Duodenal mucosa (tissue), 2 donors: ENCODE data around the gene TP53.
"Not testable (repeated sequence)": the region's sequence is repeated elsewhere in the genome, so short reads cannot be mapped to it uniquely, and the experiment has no call there.

Source experiments
- H3K27ac ChIP-seq: one replicate; pipeline ENCODE4 v1.7.0; 2013; ENCODE audit warnings: low read depth, low read length
- H3K27me3 ChIP-seq, 2 donors: one replicate each; pipeline ENCODE4 v1.7.0; 2013; ENCODE audit warnings: low read length in 2 of 2, control low read depth in 1 of 2; ENCODE audit not compliant: insufficient read depth in 2 of 2, control insufficient read depth in 1 of 2
- H3K36me3 ChIP-seq, 2 donors: one replicate each; pipeline ENCODE4 v1.7.0; 2013; ENCODE audit warnings: low read length in 2 of 2, control low read depth in 1 of 2; ENCODE audit not compliant: insufficient read depth in 2 of 2, control insufficient read depth in 1 of 2
- H3K4me1 ChIP-seq, 2 donors: one replicate each; pipeline ENCODE4 v1.7.0; 2013; ENCODE audit warnings: low read length in 2 of 2, control low read depth in 1 of 2; ENCODE audit not compliant: insufficient read depth in 2 of 2, control insufficient read depth in 1 of 2
- H3K4me3 ChIP-seq, 2 donors: one replicate each; pipeline ENCODE4 v1.7.0; 2013; ENCODE audit warnings: low read length in 2 of 2, low read depth in 1 of 2
- H3K9ac ChIP-seq, 2 donors: one replicate each; pipeline ENCODE4 v1.7.0; 2013; ENCODE audit warnings: low read length in 2 of 2, low read depth in 1 of 2
- H3K9me3 ChIP-seq, 2 donors: one replicate each; pipeline ENCODE4 v1.7.0; 2013; ENCODE audit warnings: low read length in 2 of 2, control low read depth in 1 of 2; ENCODE audit not compliant: control insufficient read depth in 1 of 2

TP53 gene

DNA sequence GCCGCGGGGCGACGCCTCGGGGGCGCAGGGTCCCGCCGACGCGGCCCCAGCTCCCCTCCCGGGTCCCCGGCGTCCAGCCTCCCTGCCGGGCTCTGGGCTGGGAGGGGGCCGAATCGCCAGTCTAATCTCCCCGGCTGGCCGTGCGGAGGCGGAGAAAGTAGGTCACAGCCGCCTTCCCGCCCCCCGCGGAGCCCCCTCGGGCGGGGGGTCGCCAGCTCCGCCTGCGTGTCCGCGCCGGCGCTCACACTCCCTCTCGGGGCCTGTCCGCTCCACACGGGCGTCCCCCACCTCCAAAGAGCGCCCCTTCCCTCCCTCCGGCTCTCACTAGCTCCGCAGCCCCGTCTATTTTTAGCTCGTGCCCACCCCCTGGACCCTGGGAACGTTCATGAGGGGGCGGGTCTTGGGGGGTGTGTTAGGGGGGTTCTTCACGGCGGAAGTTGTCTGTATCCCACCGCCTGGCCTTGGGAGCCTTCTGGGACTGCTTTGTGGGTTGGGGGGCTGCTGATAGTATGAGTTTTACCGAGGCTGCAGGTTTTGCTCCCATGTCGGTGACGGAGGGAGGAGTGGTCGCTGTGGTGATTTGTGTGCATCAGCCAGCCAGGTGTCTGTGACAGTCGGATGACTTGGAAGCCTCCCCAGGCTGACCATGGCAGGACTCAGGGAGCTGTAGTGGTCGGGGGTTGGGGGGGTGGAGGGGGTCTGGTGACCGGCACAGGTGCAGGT lies 35.5 kb downstream of the TP53 start:
- Histone ChIP-seq H3K4me3 (peak overlapping the region in 1 of 2 donors; percentile 60), H3K27ac (no peak overlapping the region), H3K36me3 (no peaks in the 10 kb centered on the region), H3K9ac (no peak overlapping the region), H3K9me3 (no peaks in the 10 kb centered on the region), H3K27me3 (peaks cover 35 to 41% of the 10 kb centered on the region in 2 donors), H3K4me1 (peaks cover 9% of the 10 kb centered on the region in 2 donors)

DNA sequence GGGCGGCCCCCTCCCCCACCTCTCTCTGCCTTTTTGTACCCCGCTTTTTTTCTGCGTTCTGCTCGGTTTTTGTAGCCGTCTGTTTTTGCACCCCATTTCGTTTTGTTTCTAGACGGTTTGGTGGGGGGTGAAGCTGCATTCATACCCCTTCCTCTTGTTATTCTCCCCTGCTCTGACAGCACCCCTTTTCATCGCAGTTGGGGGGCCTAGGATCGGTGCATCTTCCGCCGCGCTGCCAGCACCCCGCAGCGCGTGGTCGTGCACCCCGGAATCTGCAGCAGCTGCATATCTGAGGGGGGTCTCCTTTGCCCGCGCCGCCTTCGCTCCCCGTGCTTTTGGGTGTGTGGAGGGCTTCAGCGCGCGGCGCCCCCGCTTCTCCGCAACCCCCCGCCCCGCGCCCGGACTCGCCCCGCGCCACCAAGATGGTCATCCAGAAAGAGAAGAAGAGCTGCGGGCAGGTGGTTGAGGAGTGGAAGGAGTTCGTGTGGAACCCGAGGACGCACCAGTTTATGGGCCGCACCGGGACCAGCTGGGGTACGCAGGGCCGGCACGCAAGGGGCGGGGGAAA lies 36.1 kb downstream of the TP53 start:
- H3K9ac ChIP-seq = no peak overlapping the region
- no peak overlapping the region for H3K27ac ChIP-seq
- no peaks in the 10 kb centered on the region for H3K36me3 ChIP-seq
- H3K9me3 ChIP-seq = no peaks in the 10 kb centered on the region
- peaks cover 9% of the 10 kb centered on the region in 2 donors for H3K4me1 ChIP-seq
- peaks cover 35 to 41% of the 10 kb centered on the region in 2 donors for H3K27me3 ChIP-seq
- H3K4me3 ChIP-seq = peak overlapping the region; percentile 60

DNA sequence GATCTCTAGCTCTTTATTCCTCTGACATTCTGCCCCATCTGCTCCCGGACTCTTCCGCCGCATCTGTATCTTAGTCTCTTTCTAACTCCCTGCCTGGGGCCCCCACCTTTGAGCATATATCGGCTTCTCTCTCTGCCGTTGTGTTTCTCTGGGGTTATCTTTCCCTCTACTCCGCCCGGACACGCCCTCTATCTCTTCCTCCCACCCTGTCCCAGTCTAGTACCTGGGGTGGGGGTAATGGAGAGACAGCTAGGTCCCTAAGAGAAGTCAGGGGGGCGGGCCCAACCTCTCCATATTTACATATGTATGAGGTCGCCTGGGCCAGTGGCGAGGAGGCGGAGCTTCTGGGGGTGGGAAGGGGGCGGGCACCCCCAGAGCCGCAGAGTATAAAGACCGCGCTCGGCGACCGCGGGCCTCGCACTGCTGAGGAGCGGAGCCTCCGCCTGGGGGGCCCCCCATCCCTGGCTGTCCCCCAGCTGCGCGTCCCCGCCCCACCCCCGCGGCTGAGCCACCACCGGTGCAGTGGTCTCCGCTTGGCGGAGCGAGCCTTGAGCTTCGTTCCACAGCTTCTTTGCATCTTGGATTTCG lies 36.7 kb downstream of the TP53 start, which contains the start of gene ATP1B2:
Gene ATP1B2 (plus strand): TSS at position 418 of the 588 bp plus-strand sequence. CDS start 593 bp downstream, outside the sequence.
- no peak within 1 kb of the TSS for H3K9ac ChIP-seq
- no peaks in the 10 kb centered on the region for H3K9me3 ChIP-seq
- peak within 1 kb of the TSS; percentile 60 for H3K4me3 ChIP-seq
- peaks cover 35 to 41% of the 10 kb centered on the region in 2 donors for H3K27me3 ChIP-seq
- H3K36me3 ChIP-seq = no peaks in the 10 kb centered on the region
- peaks cover 9% of the 10 kb centered on the region in 2 donors for H3K4me1 ChIP-seq
- H3K27ac ChIP-seq = no peak within 1 kb of the TSS

DNA sequence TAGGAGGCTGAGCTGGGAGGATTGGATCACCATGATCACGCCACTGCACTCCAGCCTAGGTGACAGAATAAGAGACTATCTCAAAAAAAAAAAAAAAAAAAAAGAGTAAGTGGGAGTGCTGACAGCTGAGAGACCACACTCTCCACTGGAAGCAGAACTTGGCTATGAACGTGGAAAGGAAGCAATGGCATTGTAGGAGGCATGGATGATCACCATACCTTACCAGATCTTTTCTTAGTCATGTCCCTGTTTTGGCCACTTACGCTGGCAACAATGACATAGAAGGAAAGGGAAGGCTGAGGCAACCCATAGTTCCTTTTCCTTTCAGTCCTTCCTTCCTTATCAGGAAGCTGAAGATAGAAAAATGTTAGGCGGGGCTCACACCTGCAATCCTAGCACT lies 40.3 kb downstream of the TP53 start:
- Histone ChIP-seq H3K9me3 (no peaks in the 10 kb centered on the region), H3K9ac (no peak overlapping the region), H3K4me1 (peaks cover 9% of the 10 kb centered on the region in 2 donors), H3K27me3 (peaks cover 17 to 19% of the 10 kb centered on the region in 2 donors), H3K4me3 (no peak overlapping the region), H3K27ac (no peak overlapping the region), H3K36me3 (no peaks in the 10 kb centered on the region)

DNA sequence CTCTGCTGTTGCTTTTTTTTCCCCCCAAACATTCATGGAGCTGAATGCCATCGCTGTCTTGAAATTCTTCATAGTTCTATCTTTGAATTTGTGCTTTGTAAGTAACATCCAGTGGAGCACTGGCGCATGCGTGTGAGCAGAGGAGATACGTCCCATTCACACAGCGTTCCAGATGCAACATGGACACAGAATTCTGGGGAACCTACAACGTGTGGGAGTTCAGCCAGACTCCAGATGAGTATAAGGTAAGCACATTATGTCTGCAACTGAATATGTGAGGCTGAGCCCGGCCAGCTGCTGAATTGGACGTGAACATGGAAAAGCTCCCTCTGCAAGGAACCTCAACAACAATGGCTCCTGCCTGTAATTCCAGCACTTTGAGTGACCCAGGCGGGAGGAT lies 40.8 kb downstream of the TP53 start:
- no peak overlapping the region for H3K9ac ChIP-seq
- H3K9me3 ChIP-seq = no peaks in the 10 kb centered on the region
- H3K27me3 ChIP-seq = peaks cover 12 to 13% of the 10 kb centered on the region in 2 donors
- H3K4me1 ChIP-seq = peaks cover 9% of the 10 kb centered on the region in 2 donors
- no peak overlapping the region for H3K27ac ChIP-seq
- no peaks in the 10 kb centered on the region for H3K36me3 ChIP-seq
- no peak overlapping the region for H3K4me3 ChIP-seq

DNA sequence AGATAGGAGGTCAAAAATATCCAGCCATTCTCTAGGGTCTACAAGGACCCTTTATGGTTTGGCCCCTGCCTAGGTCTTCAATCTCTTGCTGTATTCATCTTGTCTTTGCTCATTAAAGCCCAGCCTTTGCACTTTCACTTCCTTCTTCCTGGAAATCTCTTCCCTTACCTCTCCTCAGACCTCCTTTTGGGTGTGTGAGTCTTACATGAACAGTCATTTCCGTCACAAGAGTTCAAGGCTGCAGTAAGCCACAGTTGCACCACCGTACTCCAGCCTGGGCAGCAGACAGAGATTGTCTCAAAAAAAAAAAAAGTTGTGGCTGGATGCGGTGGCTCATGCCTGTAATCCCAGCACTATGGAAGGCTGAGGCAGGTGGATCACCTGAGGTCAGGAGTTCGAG lies 42.5 kb downstream of the TP53 start:
- Histone ChIP-seq H3K4me1 (no peaks in the 10 kb centered on the region), H3K9ac (no peak overlapping the region), H3K4me3 (no peak overlapping the region), H3K36me3 (no peaks in the 10 kb centered on the region), H3K27me3 (peaks cover under 1 to 1% of the 10 kb centered on the region in 2 donors), H3K27ac (no peak overlapping the region), H3K9me3 (no peaks in the 10 kb centered on the region)

DNA sequence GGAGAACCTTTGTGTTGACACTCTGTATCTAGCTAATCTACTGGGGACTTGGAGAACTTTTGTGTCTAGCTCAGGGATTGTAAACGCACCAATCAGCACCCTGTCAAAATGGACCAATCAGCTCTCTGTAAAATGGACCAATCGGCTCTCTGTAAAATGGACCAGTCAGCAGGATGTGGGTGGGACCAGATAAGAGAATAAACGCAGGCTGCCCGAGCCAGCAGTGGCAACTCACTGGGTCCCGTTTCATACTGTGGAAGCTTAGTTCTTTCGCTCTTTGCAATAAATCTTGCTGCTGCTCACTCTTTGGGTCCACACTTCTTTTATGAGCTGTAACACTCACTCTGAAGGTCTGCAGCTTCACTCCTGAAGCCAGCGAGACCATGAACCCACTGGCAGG lies 45.7 kb downstream of the TP53 start:
- H3K4me3 ChIP-seq, H3K36me3 ChIP-seq, H3K27ac ChIP-seq, H3K9me3 ChIP-seq, H3K4me1 ChIP-seq, H3K27me3 ChIP-seq, H3K9ac ChIP-seq: not testable (repeated sequence)

DNA sequence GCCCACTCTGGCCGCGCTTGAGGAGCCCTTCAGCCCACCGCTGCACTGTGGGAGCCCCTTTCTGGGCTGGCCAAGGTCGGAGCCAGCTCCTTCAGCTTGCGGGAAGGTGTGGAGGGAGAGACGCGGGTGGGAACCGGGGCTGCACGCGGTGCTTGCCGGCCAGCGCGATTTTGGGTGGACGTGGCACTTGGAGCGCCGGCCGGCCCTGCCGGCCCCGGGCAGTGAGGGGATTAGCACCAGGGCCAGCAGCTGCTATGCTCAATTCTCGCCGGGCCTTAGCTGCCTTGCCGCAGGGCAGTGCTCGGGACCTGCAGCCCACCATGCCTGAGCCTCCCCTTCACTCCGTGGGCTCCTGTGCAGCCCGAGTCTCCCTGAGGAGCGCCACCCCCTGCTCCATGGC lies 46.5 kb downstream of the TP53 start:
- H3K36me3 ChIP-seq = no peaks in the 10 kb centered on the region
- no peak overlapping the region for H3K4me3 ChIP-seq
- H3K27ac ChIP-seq = no peak overlapping the region
- H3K27me3 ChIP-seq = no peaks in the 10 kb centered on the region
- H3K4me1 ChIP-seq = no peaks in the 10 kb centered on the region
- no peak overlapping the region for H3K9ac ChIP-seq
- no peaks in the 10 kb centered on the region for H3K9me3 ChIP-seq

DNA sequence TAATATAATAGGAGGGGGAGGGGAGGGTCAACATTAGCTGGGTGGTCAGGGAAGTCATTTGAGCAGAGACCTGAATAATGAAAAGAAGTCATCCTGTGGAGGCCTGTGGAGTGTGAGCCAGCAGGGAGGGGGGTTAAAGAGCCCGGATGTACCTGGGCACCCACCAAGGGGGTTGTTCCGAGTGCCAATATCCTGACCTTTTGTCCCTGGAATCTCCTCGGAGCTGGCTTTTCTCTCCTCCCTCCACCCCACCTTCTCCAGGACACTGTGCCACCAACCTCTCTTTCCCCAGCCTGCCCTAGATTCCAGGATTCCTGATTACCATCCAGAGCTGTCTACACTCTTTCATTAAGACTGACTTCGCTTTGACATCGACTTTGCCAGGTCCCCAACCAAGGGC lies 51.1 kb downstream of the TP53 start:
- H3K36me3 ChIP-seq = no peaks in the 10 kb centered on the region
- H3K27ac ChIP-seq = no peak overlapping the region
- no peaks in the 10 kb centered on the region for H3K9me3 ChIP-seq
- no peak overlapping the region for H3K4me3 ChIP-seq
- H3K4me1 ChIP-seq = peaks cover 7 to 14% of the 10 kb centered on the region in 2 donors
- H3K27me3 ChIP-seq = no peaks in the 10 kb centered on the region
- no peak overlapping the region for H3K9ac ChIP-seq

DNA sequence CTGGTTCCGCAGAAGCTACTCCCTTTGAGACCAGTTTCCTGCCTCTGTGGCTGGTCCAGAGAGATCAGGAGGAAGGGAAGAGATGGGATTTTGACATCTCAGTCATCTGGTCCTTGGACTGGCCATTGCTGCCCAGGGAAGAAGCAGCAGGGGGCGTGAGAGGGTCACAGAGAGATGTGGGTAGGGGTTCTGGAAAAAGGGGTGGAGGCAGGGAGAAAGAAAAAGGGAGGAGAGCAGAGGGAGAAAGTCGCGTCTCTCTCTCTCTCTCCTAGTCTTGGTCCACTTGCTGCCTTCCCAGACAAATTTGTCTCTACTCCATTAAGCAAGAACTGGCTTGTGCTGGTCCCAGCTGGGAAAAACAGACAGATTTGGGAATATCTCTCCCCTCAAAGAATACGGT lies 52.9 kb downstream of the TP53 start:
- Histone ChIP-seq H3K27me3 (no peaks in the 10 kb centered on the region), H3K9ac (no peak overlapping the region), H3K4me3 (no peak overlapping the region), H3K36me3 (no peaks in the 10 kb centered on the region), H3K4me1 (peaks cover 19 to 23% of the 10 kb centered on the region in 2 donors), H3K27ac (no peak overlapping the region), H3K9me3 (no peaks in the 10 kb centered on the region)
